Measurements from ENCODE around the gene CAMK2D.
A peak's percentile ranks its signal among the peaks of the same experiment; 100 is the strongest.

CAMK2D gene

DNA sequence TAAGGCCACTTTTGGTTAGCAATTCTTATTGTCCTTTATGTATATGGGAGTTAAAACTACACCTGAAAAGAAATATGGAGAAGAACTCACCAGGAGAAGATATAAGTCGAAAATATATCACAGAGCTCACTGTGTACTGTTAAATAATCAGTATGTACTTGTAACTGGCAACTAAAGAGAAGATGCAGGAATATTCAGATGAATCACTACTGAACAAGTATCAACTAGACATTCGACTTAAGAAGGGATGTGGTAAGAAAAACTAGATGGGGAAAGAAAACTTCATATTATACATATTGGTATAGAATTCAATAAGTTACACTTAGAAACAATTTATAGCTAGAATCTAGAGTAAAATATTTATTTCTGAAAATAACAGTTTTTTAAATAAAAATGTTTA lies 230.0 kb downstream of the CAMK2D start:
- no peak for DNase-seq (ENCODE audit: low spot score)
- no peak for TF ChIP-seq CTCF (IDR thresholded peaks at IDR 0.05; ENCODE audit: extremely low read depth, missing control alignments)

DNA sequence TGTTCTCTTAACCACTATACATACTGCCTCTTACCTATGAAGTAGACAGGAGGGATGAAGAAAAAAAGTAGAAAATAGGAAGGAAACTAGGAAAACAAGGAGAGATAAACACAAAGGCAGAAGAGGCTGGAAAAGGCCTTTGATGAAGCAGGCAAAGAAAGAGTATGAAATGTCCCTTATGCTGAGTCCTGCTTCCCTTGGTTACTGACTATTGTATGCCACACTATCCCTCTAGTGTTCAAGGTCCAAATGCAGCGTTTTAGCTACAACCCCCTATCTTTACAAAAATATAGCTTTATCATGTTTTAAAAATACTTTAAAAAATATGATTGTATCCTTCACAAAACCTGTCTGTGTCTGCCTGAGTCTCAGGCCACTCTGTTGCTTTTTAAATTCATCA lies 233.1 kb downstream of the CAMK2D start:
- DNase-seq (ENCODE audit: low spot score): no peak
- TF ChIP-seq CTCF (IDR thresholded peaks at IDR 0.05; ENCODE audit: extremely low read depth, missing control alignments): no peak

DNA sequence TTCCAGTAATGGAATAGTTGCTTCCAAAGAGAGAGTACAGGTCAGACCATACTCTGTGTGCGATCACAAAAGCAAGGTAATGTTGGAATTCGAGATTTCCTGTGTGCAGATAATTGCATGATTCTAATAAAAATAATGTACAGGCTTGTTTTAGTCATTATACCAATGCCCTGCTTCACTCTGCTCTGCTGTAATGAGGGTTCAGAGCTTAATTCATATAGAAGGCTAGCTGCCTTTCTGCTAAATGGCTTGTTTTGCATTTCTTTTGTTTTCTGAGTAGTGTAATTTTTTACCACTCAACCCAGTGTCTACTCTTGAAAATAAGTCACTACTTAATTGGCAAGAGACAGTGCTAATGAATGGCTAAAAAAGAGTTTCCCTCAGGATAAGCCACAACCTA lies 236.0 kb downstream of the CAMK2D start:
- TF ChIP-seq CTCF (IDR thresholded peaks at IDR 0.05; ENCODE audit: extremely low read depth, missing control alignments): no peak
- no peak for DNase-seq (ENCODE audit: low spot score)

DNA sequence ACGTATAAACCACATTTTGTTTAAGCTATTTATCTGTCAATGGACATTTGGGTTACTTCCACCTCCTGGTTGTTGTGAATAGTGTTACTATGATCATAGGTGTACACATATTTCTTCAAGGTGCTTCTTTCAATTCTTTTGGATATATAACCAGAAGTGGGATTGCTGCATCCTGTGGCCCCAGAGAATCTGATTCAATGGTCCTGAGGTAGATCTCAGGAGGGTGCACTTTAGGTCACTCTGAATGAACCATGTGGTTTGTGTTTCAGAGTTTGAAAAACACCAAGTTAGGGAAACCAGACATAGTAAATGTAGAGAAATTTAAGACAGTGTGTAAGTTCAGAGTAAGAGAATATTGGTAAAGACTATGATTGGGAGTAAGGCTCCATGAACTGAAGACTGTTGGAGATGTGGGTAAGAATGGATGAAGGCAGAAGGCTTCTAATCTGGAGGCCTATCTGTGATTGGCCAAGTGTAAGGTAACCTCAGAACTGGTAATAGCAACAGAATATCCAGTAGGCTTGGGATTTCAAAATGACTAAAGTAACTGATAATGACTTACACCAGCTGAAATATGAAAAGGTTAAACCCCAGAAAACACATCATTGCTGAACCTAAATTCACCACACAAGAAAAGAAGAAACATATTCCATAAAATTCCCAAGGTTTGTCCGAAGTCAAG lies 236.9 kb downstream of the CAMK2D start:
- no peak for TF ChIP-seq CTCF (IDR thresholded peaks at IDR 0.05; ENCODE audit: extremely low read depth, missing control alignments)
- no peak for DNase-seq (ENCODE audit: low spot score)

GRCh38 chr4:113524096-113524495 lies 237.4 kb downstream of the CAMK2D start:
- peak; percentile 31 for DNase-seq (ENCODE audit: low spot score)
- no peak for TF ChIP-seq CTCF (IDR thresholded peaks at IDR 0.05; ENCODE audit: extremely low read depth, missing control alignments)

GRCh38 chr4:113522433-113522832 lies 239.1 kb downstream of the CAMK2D start:
- no peak for DNase-seq (ENCODE audit: low spot score)
- no peak for TF ChIP-seq CTCF (IDR thresholded peaks at IDR 0.05; ENCODE audit: extremely low read depth, missing control alignments)

DNA sequence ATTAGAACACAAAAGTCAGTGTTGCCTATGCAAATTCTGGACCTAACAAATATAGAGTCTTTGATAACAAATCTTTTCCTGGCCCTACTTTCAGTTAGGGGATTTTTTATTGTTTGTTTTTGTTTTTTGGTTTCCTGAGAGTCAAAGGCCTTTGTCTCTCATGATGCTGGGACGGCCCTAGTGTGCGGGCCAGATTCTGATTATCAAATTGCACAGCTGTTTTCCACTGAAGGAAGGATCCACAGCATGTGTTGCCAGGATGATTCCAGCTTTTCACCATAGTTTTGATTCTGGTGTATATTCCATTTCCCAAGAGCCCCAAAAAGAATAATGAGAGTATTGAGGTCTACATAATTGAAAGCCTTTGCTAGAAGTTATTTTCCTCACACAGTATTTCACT lies 248.2 kb downstream of the CAMK2D start:
- DNase-seq (ENCODE audit: low spot score): no peak
- TF ChIP-seq CTCF (IDR thresholded peaks at IDR 0.05; ENCODE audit: extremely low read depth, missing control alignments): no peak
